A673 (cell line): ENCODE measurements around the gene PIGU.

ENCODE experiments used
- CTCF ChIP-seq: fragments of 300-800, 200-600 bp; sonication (generic); conservative IDR thresholded peaks from 2 replicates; pipeline ENCODE4 v1.5.1; 2017; ENCODE audit warnings: low read depth, mild to moderate bottlenecking, antibody characterized with exemption, low read length, moderate library complexity, mixed read lengths
- EZH2 ChIP-seq: fragments of 200-600 bp; sonication (generic); IDR thresholded peaks from 2 replicates; pipeline ENCODE4 v1.6.1; 2017; ENCODE audit warnings: borderline replicate concordance, low read depth, mild to moderate bottlenecking, mixed read lengths, antibody characterized with exemption, low read length; ENCODE audit not compliant: poor library complexity, severe bottlenecking

GRCh38 chr20:34634392-34634791 is 42.5 kb downstream of the PIGU start:
- no peak for TF ChIP-seq CTCF
- no peak for TF ChIP-seq EZH2
